Neuronal stem cell (in vitro differentiated cells): Measurements from ENCODE around the gene GATA3.

Source experiments
- DNase-seq: peaks from one replicate; pipeline ENCODE4 v3.0.0-alpha.2; 2013; ENCODE audit warnings: low spot score
- H2AFZ ChIP-seq: one replicate; pipeline ENCODE4 v1.6.1; 2013; ENCODE audit warnings: mild to moderate bottlenecking, low read length, inconsistent platforms
- H2AK5ac ChIP-seq: 2 replicates; pipeline ENCODE4 v1.6.1; 2013; ENCODE audit warnings: low read depth, mild to moderate bottlenecking, inconsistent platforms, low read length, moderate library complexity, mixed read lengths
- H2BK120ac ChIP-seq: 2 replicates; pipeline ENCODE4 v1.6.1; 2013; ENCODE audit warnings: low read depth, mild to moderate bottlenecking, inconsistent platforms, low read length, moderate library complexity, mixed read lengths
- H2BK12ac ChIP-seq: one replicate; pipeline ENCODE4 v1.6.1; 2013; ENCODE audit warnings: low read length, inconsistent platforms
- H2BK15ac ChIP-seq: 2 replicates; pipeline ENCODE4 v1.6.1; 2013; ENCODE audit warnings: mild to moderate bottlenecking, low read length, inconsistent platforms, mixed read lengths
- H2BK5ac ChIP-seq: one replicate; pipeline ENCODE4 v1.6.1; 2013; ENCODE audit warnings: inconsistent platforms, mild to moderate bottlenecking, low read length, moderate library complexity
- H3K14ac ChIP-seq: one replicate; pipeline ENCODE4 v1.6.1; 2013; ENCODE audit warnings: low read length, inconsistent platforms
- H3K18ac ChIP-seq: 2 replicates; pipeline ENCODE4 v1.6.1; 2013; ENCODE audit warnings: low read length, inconsistent platforms
- H3K23ac ChIP-seq: 2 replicates; pipeline ENCODE4 v1.6.1; 2013; ENCODE audit warnings: low read depth, mild to moderate bottlenecking, mixed read lengths, low read length, inconsistent platforms; ENCODE audit not compliant: poor library complexity
- H3K27ac ChIP-seq: replicated peaks from 3 replicates; pipeline ENCODE4 v1.5.1; 2013; ENCODE audit warnings: low read length, inconsistent platforms
- H3K27me3 ChIP-seq, 3 experiments: 2 replicates each; pipeline ENCODE4 v1.6.1; 2013; ENCODE audit warnings: low read length in 3 of 3, mild to moderate bottlenecking in 2 of 3, inconsistent platforms in 1 of 3, low read depth in 1 of 3, mixed read lengths in 1 of 3, moderate library complexity in 1 of 3; ENCODE audit not compliant: control insufficient read depth in 3 of 3, insufficient read depth in 3 of 3
- H3K36me3 ChIP-seq, 2 donors: replicated peaks in 1 of 2; 2 replicates each; pipeline ENCODE4 v1.6.1; 2013; ENCODE audit warnings: low read length in 2 of 2; ENCODE audit not compliant: control insufficient read depth in 2 of 2, insufficient read depth in 2 of 2
- H3K4ac ChIP-seq: 2 replicates; pipeline ENCODE4 v1.6.1; 2013; ENCODE audit warnings: inconsistent platforms, mild to moderate bottlenecking, low read length, moderate library complexity
- H3K4me1 ChIP-seq, 2 donors: 1 replicate in 1 of 2; 2 replicates in 1 of 2; pipeline ENCODE4 v1.6.1; 2013; ENCODE audit warnings: low read length in 2 of 2, low read depth in 1 of 2; ENCODE audit not compliant: control insufficient read depth in 2 of 2, insufficient read depth in 1 of 2
- H3K4me2 ChIP-seq: one replicate; pipeline ENCODE4 v1.6.1; 2013; ENCODE audit warnings: mild to moderate bottlenecking, low read length, inconsistent platforms; ENCODE audit not compliant: insufficient read depth, poor library complexity, severe bottlenecking
- H3K4me3 ChIP-seq, 2 donors: 2 replicates each; pipeline ENCODE4 v1.5.1; 2013; ENCODE audit warnings: low read length in 2 of 2, mild to moderate bottlenecking in 2 of 2, inconsistent platforms in 1 of 2, moderate library complexity in 1 of 2
- H3K79me1 ChIP-seq: one replicate; pipeline ENCODE4 v1.6.1; 2013; ENCODE audit warnings: low read depth, mild to moderate bottlenecking, inconsistent platforms, low read length, moderate library complexity
- H3K9ac ChIP-seq: one replicate; pipeline ENCODE4 v1.6.1; 2013; ENCODE audit warnings: mild to moderate bottlenecking, low read depth, low read length, inconsistent platforms; ENCODE audit not compliant: poor library complexity
- H3K9me3 ChIP-seq, 2 donors: replicated peaks in 1 of 2; 2 replicates each; pipeline versions ENCODE3 to v1.6.1; 2013; ENCODE audit warnings: low read length in 2 of 2, mild to moderate bottlenecking in 2 of 2, inconsistent platforms in 1 of 2, low read depth in 1 of 2, mixed read lengths in 1 of 2, moderate library complexity in 1 of 2; ENCODE audit not compliant: control insufficient read depth in 2 of 2, insufficient read depth in 1 of 2
- H4K8ac ChIP-seq: one replicate; pipeline ENCODE4 v1.6.1; 2013; ENCODE audit warnings: low read depth, mild to moderate bottlenecking, inconsistent platforms, low read length, moderate library complexity
- H4K91ac ChIP-seq: one replicate; pipeline ENCODE4 v1.6.1; 2013; ENCODE audit warnings: low read length, low read depth, mild to moderate bottlenecking, inconsistent platforms; ENCODE audit not compliant: poor library complexity
- WGBS, 2 donors: extraction: QIAGEN DNeasy Blood & Tissue Kit; methylation state at CpG; one replicate each; pipeline ENCODE4 v1.1.7; 2013; ENCODE audit warnings: missing lambda C conversion rate in 2 of 2, mixed read lengths in 1 of 2; ENCODE audit not compliant: insufficient read length in 2 of 2, insufficient replicate concordance in 1 of 2; ENCODE audit errors: extremely low coverage in 2 of 2; 5-methylcytosine and 5-hydroxymethylcytosine counted together

GATA3 gene

DNA sequence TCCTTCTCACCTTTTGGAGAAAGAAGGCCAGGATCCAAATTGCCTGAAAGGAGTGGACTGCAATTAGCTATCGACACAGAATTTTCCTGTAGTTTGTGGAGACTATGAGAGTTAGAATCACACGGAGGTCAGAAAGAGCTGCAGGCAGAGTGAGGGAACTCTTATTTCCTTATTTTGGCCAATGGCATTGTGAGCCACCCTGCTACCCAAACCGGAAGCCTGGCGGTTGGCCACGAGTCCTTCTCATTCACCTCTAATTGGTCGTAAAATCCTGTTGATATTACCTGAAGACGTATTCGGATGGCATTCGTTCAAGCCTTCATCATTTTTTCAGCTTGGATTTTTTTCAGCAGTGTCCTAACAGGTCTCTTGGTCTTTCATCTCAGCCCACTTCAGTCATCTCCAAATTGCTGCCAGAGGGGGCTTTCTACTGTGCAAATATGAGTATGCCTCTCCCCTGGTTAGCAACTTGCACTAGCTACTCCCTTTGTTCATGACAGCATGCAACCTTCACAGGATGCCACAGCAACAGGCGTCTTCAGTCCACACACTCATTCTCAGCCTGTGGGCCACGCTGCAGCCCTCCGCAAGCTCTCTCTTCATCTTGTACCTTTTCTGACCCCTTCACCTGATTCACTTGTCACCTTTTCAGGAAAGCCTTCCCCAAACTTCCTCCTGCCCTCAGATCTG is 66.9 kb downstream of the GATA3 start:
- no peak overlapping the region for H2BK5ac ChIP-seq
- DNase-seq: no peak
- no CpG with 5 or more reads among the region's 12 CpGs for WGBS, 2 donors
- no peak overlapping the region for H2BK15ac ChIP-seq
- H2AK5ac ChIP-seq: no peak overlapping the region
- H3K9ac ChIP-seq: no peak overlapping the region
- H4K8ac ChIP-seq: no peak overlapping the region
- no peaks in the 10 kb centered on the region for H3K4me1 ChIP-seq
- H3K23ac ChIP-seq: no peak overlapping the region
- no peak overlapping the region for H2BK12ac ChIP-seq
- no peak overlapping the region for H3K18ac ChIP-seq
- H3K27ac ChIP-seq: no peak overlapping the region
- H3K27me3 ChIP-seq: no peaks in the 10 kb centered on the region
- H3K79me1 ChIP-seq: no peaks in the 10 kb centered on the region
- H3K14ac ChIP-seq: no peak overlapping the region
- no peaks in the 10 kb centered on the region for H3K36me3 ChIP-seq
- H2AFZ ChIP-seq: no peak overlapping the region
- no peak overlapping the region for H3K4me2 ChIP-seq
- no peaks in the 10 kb centered on the region for H3K9me3 ChIP-seq
- no peak overlapping the region for H3K4me3 ChIP-seq
- H2BK120ac ChIP-seq: no peak overlapping the region
- H4K91ac ChIP-seq: no peak overlapping the region
- no peak overlapping the region for H3K4ac ChIP-seq

DNA sequence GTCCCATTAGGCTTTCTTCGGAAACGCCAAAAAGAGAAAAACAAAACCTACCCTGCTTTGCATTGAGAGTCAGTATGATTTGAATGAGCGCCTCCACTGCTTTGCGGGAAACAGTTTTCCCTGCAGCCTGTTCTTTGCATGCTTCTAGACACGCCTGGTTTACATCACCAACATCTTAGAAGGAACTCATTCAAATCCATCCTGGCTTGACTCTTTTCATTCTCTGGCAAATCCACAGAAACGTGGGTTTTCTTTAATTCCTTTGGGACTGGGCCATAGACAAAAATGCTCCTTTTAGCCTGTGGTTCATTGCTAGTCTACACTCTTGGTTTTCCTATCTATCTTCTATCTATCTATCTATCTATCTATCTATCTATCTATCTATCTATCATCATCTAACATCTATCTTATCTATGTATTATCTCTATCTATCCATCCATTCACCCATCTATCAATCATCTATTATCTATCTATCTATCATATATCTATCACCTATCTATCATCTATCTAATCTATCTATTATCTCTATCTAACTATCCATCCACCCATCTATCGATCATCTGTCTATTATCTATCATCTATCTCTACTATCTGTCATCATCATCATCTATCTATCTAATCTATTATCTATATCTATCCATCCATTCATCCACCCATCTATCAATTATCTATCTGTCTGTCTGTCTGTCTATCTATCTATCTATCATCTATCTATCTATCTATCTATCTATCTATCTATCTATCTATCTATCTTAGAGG is 68.3 kb downstream of the GATA3 start:
- no peak overlapping the region for H2AFZ ChIP-seq
- no peaks in the 10 kb centered on the region for H3K27me3 ChIP-seq
- H3K14ac ChIP-seq: no peak overlapping the region
- H3K4me1 ChIP-seq: no peaks in the 10 kb centered on the region
- no peak overlapping the region for H2BK15ac ChIP-seq
- H3K36me3 ChIP-seq: no peaks in the 10 kb centered on the region
- H4K91ac ChIP-seq: no peak overlapping the region
- no peak overlapping the region for H3K9ac ChIP-seq
- no peaks in the 10 kb centered on the region for H3K9me3 ChIP-seq
- no peak overlapping the region for H2AK5ac ChIP-seq
- no peak overlapping the region for H2BK120ac ChIP-seq
- H3K4me2 ChIP-seq: no peak overlapping the region
- no peak overlapping the region for H4K8ac ChIP-seq
- no peak overlapping the region for H3K4ac ChIP-seq
- H3K79me1 ChIP-seq: no peaks in the 10 kb centered on the region
- no peak overlapping the region for H3K18ac ChIP-seq
- no peak overlapping the region for H3K27ac ChIP-seq
- H3K4me3 ChIP-seq: no peak overlapping the region
- WGBS, 2 donors: 100% methylated on average over 1 of the region's 7 CpGs
- DNase-seq: no peak
- H2BK5ac ChIP-seq: no peak overlapping the region
- no peak overlapping the region for H3K23ac ChIP-seq
- H2BK12ac ChIP-seq: no peak overlapping the region

DNA sequence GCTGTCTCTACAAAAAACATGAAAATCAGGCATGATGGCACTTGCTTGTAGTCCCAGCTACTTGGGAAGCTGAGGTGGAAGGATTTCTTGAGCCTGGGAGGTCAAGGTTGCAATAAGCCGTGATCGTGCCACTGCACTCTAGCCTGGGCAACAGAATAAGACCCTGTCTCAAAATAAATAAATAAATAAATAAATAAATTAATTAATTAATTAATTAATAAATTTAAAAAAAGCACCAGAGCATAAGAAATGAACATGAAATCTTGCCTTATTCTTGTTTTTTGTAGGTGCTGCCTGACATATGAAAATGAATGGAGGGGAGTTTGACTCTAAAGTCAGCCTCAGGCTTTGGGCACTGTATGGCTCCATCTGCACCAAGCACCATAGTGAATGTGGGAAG is 69.9 kb downstream of the GATA3 start:
- DNase-seq: no peak
- Histone ChIP-seq H3K23ac (no peak overlapping the region), H3K27ac (no peak overlapping the region), H3K9ac (no peak overlapping the region), H3K14ac (no peak overlapping the region), H3K79me1 (no peaks in the 10 kb centered on the region), H2AFZ (no peak overlapping the region), H3K4me1 (no peaks in the 10 kb centered on the region), H2AK5ac (no peak overlapping the region), H3K36me3 (no peaks in the 10 kb centered on the region), H3K9me3 (no peaks in the 10 kb centered on the region), H3K4ac (no peak overlapping the region), H2BK15ac (no peak overlapping the region), H2BK5ac (no peak overlapping the region), H4K91ac (no peak overlapping the region), H3K18ac (no peak overlapping the region), H3K4me2 (no peak overlapping the region), H2BK12ac (no peak overlapping the region), H4K8ac (no peak overlapping the region), H3K4me3 (no peak overlapping the region), H3K27me3 (no peaks in the 10 kb centered on the region), H2BK120ac (no peak overlapping the region)
- WGBS, 2 donors: no CpG with 5 or more reads among the region's 2 CpGs
